GM12878 (cell line): ENCODE data around the gene SYNPR. TPM values are rescaled to one million over a fixed set of nuclear protein-coding genes. Genes with fewer than 3 reads are reported as not detected.

Experiments used
- ATAC-seq: fragments of 200-7000 bp; cut with Tn5 transposase; 3 replicates; pipeline ENCODE4 v1.9.1; 2020; ENCODE audit warnings: mild to moderate bottlenecking, moderate library complexity
- BruUV-seq: library from RNA; stranded (reverse); fragments of 400-500 nt; replicated peaks from 2 replicates; lab custom pipeline; 2021; lab: Mats Ljungman, UMichigan
- CTCF ChIA-PET: fragments of 300-600 bp; sonication (Branson Sonifier 250); formaldehyde crosslinking; extraction: SDS; loops from one replicate; lab custom pipeline; 2021; ENCODE audit warnings: inconsistent platforms; lab: Yijun Ruan, JAX
- POLR2A ChIA-PET: fragments of 350-600 bp; formaldehyde crosslinking; extraction: SDS; loops from one replicate; lab custom pipeline; 2021; ENCODE audit warnings: inconsistent platforms; lab: Charles Lee
- RAD21 ChIA-PET: fragments of 300-600 bp; sonication (Branson Sonifier 250); formaldehyde crosslinking; loops from one replicate; lab custom pipeline; 2023; ENCODE audit warnings: antibody characterized with exemption; ENCODE audit not compliant: unreplicated experiment; lab: Charles Lee
- SMC1A ChIA-PET: fragments of 300-600 bp; sonication (Branson Sonifier 250); formaldehyde crosslinking; loops from one replicate; lab custom pipeline; 2023; ENCODE audit not compliant: unreplicated experiment, uncharacterized antibody; lab: Charles Lee
- DNase-seq: peaks from one replicate; pipeline ENCODE4 v3.0.0-alpha.2; 2011; ENCODE audit warnings: low read depth, low spot score
- FAIRE-seq: peaks from 3 replicates; lab custom pipeline; 2011; peaks lifted over from hg19 to GRCh38; lab: Jason Lieb, UNC
- H2AFZ ChIP-seq: 2 replicates; pipeline ENCODE4 v1.6.0; 2011; ENCODE audit warnings: low read depth, low read length, control low read depth; ENCODE audit not compliant: control insufficient read depth
- H3K27ac ChIP-seq: 2 replicates; pipeline ENCODE4 v1.5.1; 2011; ENCODE audit warnings: control low read depth; ENCODE audit not compliant: control insufficient read depth, insufficient read depth
- H3K27me3 ChIP-seq, 2 experiments: replicated peaks in 1 of 2; 2 replicates each; pipeline versions ENCODE4 v1.6.0 to v1.6.1; 2011; ENCODE audit warnings: low read length in 1 of 2; ENCODE audit not compliant: control insufficient read depth in 2 of 2, insufficient read depth in 2 of 2
- H3K36me3 ChIP-seq, 2 experiments: 2 replicates each; pipeline ENCODE4 v1.5.1; 2011; ENCODE audit warnings: low read length in 1 of 2; ENCODE audit not compliant: control insufficient read depth in 2 of 2, insufficient read depth in 2 of 2
- H3K4me1 ChIP-seq: 2 replicates; pipeline ENCODE4 v1.6.1; 2011; ENCODE audit warnings: mild to moderate bottlenecking, low read length, moderate library complexity, mixed read lengths; ENCODE audit not compliant: control insufficient read depth, insufficient read depth
- H3K4me2 ChIP-seq: 2 replicates; pipeline ENCODE4 v1.6.0; 2011; ENCODE audit warnings: control low read depth; ENCODE audit not compliant: control insufficient read depth, insufficient read depth
- H3K4me3 ChIP-seq: fragments of 200-600 bp; sonication (generic); 2 replicates; pipeline ENCODE4 v1.5.1; 2016
- H3K79me2 ChIP-seq: 2 replicates; pipeline ENCODE4 v1.6.0; 2011; ENCODE audit warnings: low read length; ENCODE audit not compliant: control insufficient read depth, insufficient read depth
- H3K9ac ChIP-seq: 2 replicates; pipeline ENCODE4 v1.8.0; 2011; ENCODE audit warnings: low read length, control low read depth, mixed read lengths; ENCODE audit not compliant: control insufficient read depth, insufficient read depth
- H3K9me3 ChIP-seq: replicated peaks from 3 replicates; pipeline ENCODE4 v1.5.1; 2011; ENCODE audit warnings: mild to moderate bottlenecking, low read length; ENCODE audit not compliant: control insufficient read depth, insufficient read depth
- H4K20me1 ChIP-seq: 2 replicates; pipeline ENCODE4 v1.6.0; 2011; ENCODE audit not compliant: control insufficient read depth, insufficient read depth
- ASH2L ChIP-seq: fragments of 300-600, 200-600 bp; sonication (generic); IDR thresholded peaks from 2 replicates; pipeline ENCODE4 v1.6.1; 2017; ENCODE audit warnings: low read depth, mild to moderate bottlenecking, borderline replicate concordance
- CBX5 ChIP-seq: sonication (generic); IDR thresholded peaks from 2 replicates; pipeline ENCODE4 v1.6.1; 2016; ENCODE audit warnings: low read depth, moderate library complexity, mild to moderate bottlenecking, inconsistent platforms
- EP300 ChIP-seq, 2 experiments: fragments of 150-350 bp in 1 of 2; IDR thresholded peaks; 2 replicates each; pipeline ENCODE4 v1.6.1; 2011 to 2012; ENCODE audit warnings: low read depth in 2 of 2, low read length in 2 of 2, borderline replicate concordance in 1 of 2, improper control_type of control experiment in 1 of 2, inconsistent platforms in 1 of 2; ENCODE audit not compliant: control insufficient read depth in 1 of 2
- JUND ChIP-seq: IDR thresholded peaks from 2 replicates; pipeline ENCODE4 v1.6.1; 2012; ENCODE audit warnings: low read depth, mild to moderate bottlenecking, low read length, improper control_type of control experiment, moderate library complexity
- MEF2A ChIP-seq: IDR thresholded peaks from 2 replicates; pipeline ENCODE4 v1.6.1; 2011; ENCODE audit warnings: low read depth, mild to moderate bottlenecking, low read length, moderate library complexity; ENCODE audit not compliant: insufficient read depth
- RAD21 ChIP-seq: IDR thresholded peaks from 2 replicates; pipeline ENCODE4 v1.6.1; 2011; ENCODE audit warnings: mild to moderate bottlenecking, low read depth, low read length, moderate library complexity; ENCODE audit not compliant: insufficient read depth
- TCF7 ChIP-seq: IDR thresholded peaks from 2 replicates; pipeline ENCODE4 v1.6.1; 2014; ENCODE audit warnings: antibody characterized with exemption, borderline replicate concordance
- WGBS: methylation state at CpG from one replicate; pipeline ENCODE4 v1.1.6; 2016; ENCODE audit warnings: low lambda C conversion rate; ENCODE audit not compliant: insufficient replicate concordance, insufficient coverage; ENCODE audit errors: missing lambda C conversion rate; 5-methylcytosine and 5-hydroxymethylcytosine counted together
- in situ Hi-C: fragments of 300-500 bp; cut with MboI; formaldehyde crosslinking; loops from 9 replicates; pipeline ENCODE4 v1.14.3; 2018; ENCODE audit warnings: mixed read lengths
- intact Hi-C: fragments of 100-400 bp; cut with micrococcal nuclease; formaldehyde crosslinking; loops from one replicate; pipeline ENCODE4 v1.14.2; 2022; ENCODE audit not compliant: unreplicated experiment
- polyA plus RNA-seq, 11 experiments: library from polyadenylated mRNA; depleted of rRNA in 4 of 11; unstranded in 6 of 11; stranded (reverse) in 5 of 11; fragments of >200 nt; fragmentation: Nextera tagmentation in 4 of 11; fragmentation: Illumina TruSeq in 1 of 11; extraction: Ambion mirVana in 4 of 11; extraction: Trizol in 1 of 11; gene quantifications; 1 replicate in 1 of 11; 2 replicates in 10 of 11; pipeline versions ENCODE4 v1.2.1 to v1.2.3, GENCODE V29; 2011 to 2016; ENCODE audit warnings: inconsistent platforms in 2 of 11, missing spikeins in 2 of 11, low read depth in 1 of 11
- total RNA-seq, 4 experiments: library from RNA; depleted of rRNA in 3 of 4; stranded (reverse); fragments of >200 nt in 3 of 4; fragmentation: Illumina TruSeq in 1 of 4; extraction: Trizol in 1 of 4; gene quantifications; 2 replicates each; pipeline versions ENCODE4 v1.2.1 to v1.2.3, GENCODE V29; 2013 to 2021
- TF ChIP-seq, protein P1 (sequence below): fragments of 450-650 bp; IDR thresholded peaks from 2 replicates; pipeline ENCODE4 v1.6.1; 2016; ENCODE audit warnings: mild to moderate bottlenecking, moderate library complexity, borderline replicate concordance
- TF ChIP-seq, protein P2 (sequence below): IDR thresholded peaks from 2 replicates; pipeline ENCODE4 v1.6.1; 2012; ENCODE audit warnings: low read length, inconsistent platforms
- TF ChIP-seq, protein P3 (sequence below): fragments of 450-650 bp; IDR thresholded peaks from 2 replicates; pipeline ENCODE4 v1.6.1; 2016; ENCODE audit warnings: mild to moderate bottlenecking

SYNPR gene
- total and polyA plus RNA-seq, 10 of the 15 experiments (the other 5 are each of a cell fraction or from before 2014, with no cell fraction given): not detected

DNA sequence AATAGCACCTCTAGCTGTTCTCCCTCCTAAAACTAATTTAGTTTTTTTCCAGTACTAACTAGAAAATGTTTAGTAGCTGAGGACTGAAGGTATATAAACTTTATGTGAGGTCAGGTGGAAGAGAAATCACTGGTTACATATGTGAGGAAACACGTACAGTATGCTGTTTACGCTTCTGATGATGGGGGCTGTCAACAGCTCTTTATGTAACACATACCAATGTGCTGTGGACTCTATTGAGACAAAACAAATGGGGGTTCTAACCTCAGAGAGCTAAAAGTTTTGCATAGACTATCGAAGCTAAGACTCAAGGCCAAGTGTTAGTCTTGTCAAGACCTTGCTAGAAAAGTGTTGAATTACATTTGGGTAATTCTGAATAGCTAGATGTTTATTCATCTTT, 107.5 kb downstream of the SYNPR start:
- ATAC-seq: no peak
- Histone ChIP-seq H3K9ac (no peak overlapping the region), H3K36me3 (no peaks in the 10 kb centered on the region), H3K27ac (no peak overlapping the region), H4K20me1 (no peaks in the 10 kb centered on the region), H3K4me1 (no peaks in the 10 kb centered on the region), H3K27me3 (no peaks in the 10 kb centered on the region; a peak in 1 of 4 replicates), H3K4me2 (no peak overlapping the region), H3K79me2 (no peaks in the 10 kb centered on the region), H2AFZ (no peak overlapping the region), H3K9me3 (no peaks in the 10 kb centered on the region), H3K4me3 (no peak overlapping the region)
- no peak for DNase-seq
- intact Hi-C loops (no loop called here), in situ Hi-C loops (no loop called here)
- 16% methylated on average over 3 of the region's 3 CpGs for WGBS
- no TSS peak for BruUV-seq
- TF ChIP-seq ASH2L: no peak
- TF ChIP-seq CBX5: no peak
- TF ChIP-seq JUND: no peak
- TF ChIP-seq, protein P1, sequence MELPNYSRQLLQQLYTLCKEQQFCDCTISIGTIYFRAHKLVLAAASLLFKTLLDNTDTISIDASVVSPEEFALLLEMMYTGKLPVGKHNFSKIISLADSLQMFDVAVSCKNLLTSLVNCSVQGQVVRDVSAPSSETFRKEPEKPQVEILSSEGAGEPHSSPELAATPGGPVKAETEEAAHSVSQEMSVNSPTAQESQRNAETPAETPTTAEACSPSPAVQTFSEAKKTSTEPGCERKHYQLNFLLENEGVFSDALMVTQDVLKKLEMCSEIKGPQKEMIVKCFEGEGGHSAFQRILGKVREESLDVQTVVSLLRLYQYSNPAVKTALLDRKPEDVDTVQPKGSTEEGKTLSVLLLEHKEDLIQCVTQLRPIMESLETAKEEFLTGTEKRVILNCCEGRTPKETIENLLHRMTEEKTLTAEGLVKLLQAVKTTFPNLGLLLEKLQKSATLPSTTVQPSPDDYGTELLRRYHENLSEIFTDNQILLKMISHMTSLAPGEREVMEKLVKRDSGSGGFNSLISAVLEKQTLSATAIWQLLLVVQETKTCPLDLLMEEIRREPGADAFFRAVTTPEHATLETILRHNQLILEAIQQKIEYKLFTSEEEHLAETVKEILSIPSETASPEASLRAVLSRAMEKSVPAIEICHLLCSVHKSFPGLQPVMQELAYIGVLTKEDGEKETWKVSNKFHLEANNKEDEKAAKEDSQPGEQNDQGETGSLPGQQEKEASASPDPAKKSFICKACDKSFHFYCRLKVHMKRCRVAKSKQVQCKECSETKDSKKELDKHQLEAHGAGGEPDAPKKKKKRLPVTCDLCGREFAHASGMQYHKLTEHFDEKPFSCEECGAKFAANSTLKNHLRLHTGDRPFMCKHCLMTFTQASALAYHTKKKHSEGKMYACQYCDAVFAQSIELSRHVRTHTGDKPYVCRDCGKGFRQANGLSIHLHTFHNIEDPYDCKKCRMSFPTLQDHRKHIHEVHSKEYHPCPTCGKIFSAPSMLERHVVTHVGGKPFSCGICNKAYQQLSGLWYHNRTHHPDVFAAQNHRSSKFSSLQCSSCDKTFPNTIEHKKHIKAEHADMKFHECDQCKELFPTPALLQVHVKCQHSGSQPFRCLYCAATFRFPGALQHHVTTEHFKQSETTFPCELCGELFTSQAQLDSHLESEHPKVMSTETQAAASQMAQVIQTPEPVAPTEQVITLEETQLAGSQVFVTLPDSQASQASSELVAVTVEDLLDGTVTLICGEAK: no peak
- no peak for TF ChIP-seq EP300 (IDR thresholded peaks at IDR 0.05; ENCODE audit: borderline replicate concordance in 1 of 2, control insufficient read depth in 1 of 2, low read depth in 2 of 2, low read length in 2 of 2)
- TF ChIP-seq, protein P2, sequence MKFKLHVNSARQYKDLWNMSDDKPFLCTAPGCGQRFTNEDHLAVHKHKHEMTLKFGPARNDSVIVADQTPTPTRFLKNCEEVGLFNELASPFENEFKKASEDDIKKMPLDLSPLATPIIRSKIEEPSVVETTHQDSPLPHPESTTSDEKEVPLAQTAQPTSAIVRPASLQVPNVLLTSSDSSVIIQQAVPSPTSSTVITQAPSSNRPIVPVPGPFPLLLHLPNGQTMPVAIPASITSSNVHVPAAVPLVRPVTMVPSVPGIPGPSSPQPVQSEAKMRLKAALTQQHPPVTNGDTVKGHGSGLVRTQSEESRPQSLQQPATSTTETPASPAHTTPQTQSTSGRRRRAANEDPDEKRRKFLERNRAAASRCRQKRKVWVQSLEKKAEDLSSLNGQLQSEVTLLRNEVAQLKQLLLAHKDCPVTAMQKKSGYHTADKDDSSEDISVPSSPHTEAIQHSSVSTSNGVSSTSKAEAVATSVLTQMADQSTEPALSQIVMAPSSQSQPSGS: no peak
- TF ChIP-seq MEF2A: no peak
- TF ChIP-seq TCF7: no peak
- TF ChIP-seq, protein P3, sequence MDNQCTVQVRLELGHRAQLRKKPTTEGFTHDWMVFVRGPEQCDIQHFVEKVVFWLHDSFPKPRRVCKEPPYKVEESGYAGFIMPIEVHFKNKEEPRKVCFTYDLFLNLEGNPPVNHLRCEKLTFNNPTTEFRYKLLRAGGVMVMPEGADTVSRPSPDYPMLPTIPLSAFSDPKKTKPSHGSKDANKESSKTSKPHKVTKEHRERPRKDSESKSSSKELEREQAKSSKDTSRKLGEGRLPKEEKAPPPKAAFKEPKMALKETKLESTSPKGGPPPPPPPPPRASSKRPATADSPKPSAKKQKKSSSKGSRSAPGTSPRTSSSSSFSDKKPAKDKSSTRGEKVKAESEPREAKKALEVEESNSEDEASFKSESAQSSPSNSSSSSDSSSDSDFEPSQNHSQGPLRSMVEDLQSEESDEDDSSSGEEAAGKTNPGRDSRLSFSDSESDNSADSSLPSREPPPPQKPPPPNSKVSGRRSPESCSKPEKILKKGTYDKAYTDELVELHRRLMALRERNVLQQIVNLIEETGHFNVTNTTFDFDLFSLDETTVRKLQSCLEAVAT: no peak
- TF ChIP-seq RAD21: no peak
- POLR2A ChIA-PET: no interaction called here
- FAIRE-seq: no peak
- CTCF ChIA-PET: no interaction called here
- SMC1A ChIA-PET: no interaction called here
- RAD21 ChIA-PET: no interaction called here
